ENCODE measurements around the gene DPF3.
A peak's percentile ranks its signal among the peaks of the same experiment; 100 is the strongest.

DPF3 gene

DNA sequence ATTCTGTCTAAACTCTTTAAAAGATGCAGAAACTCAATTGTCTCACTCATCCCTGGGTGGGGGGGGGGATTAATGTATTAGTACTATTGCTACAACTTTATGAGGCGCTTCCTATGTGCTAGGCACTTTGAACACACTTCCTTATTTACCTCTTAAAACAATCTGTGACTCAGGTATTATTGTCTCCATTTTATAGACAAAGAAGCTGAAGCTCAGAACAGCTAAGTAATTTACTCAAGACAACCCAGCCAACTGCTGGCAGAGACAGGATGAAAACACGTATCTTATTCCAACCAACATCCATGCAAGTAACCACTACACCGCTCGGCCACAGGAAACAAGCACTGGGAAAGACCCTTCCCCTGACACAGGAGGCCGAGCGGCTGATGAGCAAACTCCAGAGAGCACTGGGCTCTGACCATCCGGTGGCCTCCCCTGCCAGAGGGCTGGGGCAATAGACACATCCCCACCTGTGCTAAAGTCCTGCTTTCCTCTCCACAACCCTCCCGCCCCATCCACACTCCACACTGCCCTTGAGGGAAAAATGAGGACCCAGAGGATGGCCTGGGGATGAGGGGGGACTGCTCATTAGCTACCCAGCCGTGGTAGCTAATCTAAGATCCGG is 244.2 kb downstream of the DPF3 start:
- no peak for DNase-seq

DNA sequence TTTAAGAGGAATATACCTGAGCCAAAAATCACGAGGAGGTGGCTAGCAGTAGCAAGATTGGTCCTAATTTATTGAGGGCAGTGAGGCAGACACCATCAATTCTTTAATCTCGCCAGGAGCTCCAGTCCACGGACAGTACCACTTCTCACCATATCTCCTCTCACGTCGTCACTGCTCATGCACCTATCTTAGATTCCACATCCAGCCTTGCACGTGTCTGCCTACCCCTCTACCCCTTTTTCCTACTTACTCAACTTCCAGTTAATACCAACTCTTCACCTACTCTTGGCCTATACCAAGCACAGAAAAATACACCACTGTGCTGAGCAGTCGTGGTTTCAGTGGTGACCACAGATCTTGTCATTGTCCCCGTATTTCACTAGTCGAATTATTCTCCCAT is 246.1 kb downstream of the DPF3 start:
- DNase-seq, result no peak

DNA sequence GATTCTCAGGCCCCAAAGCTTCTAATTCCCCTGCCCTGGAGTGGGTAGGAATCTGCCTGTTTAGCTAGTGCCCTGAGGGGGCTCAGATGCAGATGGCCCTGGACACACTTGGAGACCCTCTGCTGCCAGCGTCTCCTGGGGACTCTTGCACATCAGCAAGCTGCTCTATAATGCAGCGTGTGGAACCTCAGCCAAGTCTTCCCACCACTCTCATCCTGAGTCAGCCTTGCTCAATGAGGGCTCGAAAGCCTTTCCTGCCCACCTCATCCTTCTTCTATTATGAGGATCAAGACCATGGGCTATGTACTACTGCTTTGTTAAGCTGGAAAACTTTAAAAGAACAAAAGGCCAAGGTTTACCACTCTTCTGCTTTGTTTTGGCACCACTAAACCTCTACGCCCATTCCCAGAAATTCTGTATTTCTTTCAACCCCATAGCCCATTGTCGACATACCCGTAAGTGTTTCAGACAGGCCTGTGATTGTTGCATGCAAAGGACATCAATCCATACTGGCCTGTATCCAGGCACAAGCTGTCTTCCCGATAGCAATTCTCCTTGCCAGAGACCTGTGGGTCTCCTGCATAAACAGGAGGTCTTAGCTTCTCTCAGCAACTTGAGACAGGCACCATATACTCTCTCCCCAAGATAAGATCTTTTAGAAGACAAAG is 246.9 kb downstream of the DPF3 start:
- no peak for DNase-seq

DNA sequence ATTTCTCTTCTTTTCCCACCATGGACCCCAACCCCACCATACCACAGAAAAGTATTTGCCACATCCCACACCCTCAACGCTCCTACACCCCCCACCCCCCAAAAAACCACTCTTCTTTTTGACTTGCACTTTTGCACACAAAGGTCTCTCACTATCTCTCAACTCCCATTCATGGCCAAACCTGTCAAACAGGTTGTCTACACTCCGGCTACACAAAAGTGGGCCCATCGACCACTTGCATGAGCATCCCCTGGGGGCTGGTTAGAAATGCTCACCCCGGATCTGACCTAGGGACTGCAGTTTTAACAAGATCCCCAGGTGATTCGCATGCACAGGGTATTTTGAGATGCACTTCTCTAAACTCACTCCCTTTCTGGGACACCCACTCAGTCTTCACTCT is 248.2 kb downstream of the DPF3 start:
- DNase-seq, result no peak

DNA sequence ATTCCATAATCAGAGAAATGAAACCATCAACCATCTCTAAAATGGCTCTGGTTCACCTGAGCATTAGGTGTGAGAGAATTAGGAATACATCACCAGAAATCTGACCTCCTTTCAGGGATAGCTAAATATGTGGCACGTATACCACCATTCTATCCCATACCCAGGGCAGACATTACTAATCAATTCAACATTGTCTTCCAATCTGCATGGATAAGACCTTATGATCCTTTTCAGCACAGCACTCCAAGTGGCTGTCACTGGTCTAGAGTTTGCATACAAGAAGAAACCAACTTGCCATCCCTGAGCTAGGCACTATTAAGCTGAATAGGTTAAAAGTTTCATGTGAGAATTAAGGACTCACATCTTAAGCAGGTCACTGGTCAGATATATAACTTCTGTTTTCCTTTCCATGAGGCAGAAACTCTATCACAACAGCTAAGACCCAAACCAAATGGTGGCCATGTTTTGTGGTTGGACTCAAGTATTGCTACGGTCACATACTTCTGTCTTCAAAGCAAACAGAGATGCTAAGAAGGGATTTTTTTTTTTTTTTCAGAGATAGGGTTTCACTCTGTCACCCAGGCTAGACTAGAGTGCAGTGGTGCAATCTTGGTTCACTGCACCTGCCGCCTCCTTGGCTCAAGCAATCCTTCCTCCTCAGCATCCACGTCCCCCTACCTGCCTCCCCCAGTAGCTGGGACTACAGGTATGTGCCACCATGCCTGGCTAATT is 249.0 kb downstream of the DPF3 start:
- DNase-seq, result no peak

DNA sequence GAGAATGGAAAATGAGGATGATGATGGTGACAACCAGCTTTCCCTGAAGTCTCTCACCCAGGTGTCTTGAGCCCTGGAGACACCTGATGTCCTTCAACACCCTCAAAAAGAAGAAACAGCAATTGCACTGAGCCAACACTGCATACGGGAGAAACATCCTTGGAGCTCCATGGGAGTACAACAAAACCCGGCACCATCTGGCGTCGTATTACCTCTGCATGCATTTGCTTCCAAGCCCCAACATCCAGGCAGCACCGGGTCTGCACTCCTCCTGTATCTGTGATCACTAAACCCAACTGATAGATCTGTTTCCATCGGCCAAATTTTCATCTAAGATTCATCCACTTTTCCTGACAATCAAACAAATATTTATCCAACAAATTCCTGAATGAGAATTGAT is 249.9 kb downstream of the DPF3 start:
- DNase-seq, result no peak

DNA sequence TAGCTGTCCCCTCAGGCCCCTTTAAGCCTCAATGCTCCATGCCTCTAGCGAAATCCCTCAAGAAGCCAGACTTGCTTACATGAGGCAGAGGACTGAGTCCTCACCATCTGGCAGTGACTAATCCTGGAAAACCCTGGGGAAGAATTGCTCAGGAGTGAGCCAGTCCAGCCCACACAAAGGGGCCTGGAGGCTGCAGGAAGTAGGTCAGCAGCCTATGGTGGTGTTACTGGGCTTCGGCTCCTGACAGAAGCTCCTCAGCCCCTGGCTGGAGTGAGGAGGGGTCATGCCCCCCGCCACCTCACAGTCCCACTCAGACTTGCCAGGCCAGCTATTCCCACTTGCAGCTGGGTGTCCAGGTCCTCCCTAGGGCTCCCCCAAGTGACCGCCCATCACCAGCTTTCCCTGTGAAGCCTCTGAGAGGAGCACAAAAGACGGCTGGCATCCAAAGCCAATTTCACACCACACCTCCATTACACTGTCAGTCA is 250.5 kb downstream of the DPF3 start:
- peak in 10 of 56 donors; percentile 3 to 43 (median 14) for DNase-seq

DNA sequence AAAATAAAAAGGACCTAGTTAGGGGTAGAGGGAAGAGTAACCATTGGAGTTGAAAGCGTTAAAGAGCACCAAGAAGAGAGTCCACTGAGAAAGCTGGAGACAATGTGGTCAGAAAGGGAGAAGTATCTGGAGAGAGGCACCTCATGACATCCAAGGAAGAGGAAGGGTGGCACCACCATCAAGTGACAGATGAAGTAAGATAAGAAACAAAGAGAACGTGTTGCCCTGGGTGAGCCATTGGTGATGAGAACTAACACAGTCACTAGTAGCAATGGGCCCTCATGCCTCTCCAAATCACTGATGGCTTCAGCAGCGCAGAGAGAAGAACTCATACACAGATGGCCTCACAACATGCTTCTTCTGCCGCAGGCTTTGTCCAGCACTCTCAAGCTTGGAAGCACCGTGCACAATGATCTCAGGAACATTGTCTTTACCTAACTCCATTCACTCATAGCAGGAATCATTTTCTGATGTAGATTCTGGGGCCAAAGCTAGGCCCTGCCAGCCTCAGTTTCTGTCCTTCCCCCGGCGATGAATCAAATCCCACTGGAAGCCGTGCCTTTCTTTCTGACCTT is 252.9 kb downstream of the DPF3 start:
- no peak for DNase-seq

DNA sequence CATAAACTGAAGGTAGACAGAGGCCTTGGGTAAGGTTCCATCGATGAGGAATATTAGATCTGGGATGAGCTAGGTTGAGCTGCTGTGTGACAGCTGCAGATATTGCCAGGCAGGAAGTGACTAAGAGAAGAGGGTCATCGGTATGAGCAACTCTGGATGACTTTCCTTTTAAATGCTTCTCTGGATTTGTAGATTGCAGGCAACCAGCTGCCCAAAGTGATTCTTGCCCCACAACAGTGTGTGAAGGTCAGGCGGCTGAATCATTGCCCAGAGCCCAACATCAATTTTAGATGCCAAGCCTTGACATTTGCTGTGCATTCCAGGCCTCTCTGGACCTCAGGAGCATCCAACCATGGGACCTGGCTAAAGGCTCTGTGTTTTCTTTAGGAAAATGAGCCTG is 255.9 kb downstream of the DPF3 start:
- no peak for DNase-seq

DNA sequence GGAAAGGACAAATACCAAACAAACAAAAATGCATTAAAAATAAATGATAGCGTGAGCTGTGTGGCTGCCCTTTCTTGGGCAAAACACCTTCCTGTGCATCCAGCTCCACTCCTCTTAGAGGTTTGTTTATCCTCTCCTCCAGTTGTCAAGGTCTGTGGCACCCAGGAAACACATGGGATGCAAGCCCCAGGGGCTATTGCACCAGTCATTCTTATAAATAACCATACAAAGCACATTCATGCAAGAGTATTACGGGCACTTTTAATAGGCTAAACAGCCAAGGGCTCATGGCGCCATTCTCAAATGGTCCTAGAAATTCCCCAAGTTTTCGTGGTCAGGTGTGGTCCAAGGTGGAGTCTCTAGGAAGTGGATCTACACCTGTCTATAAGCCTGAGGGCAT is 257.0 kb downstream of the DPF3 start:
- DNase-seq, result no peak

DNA sequence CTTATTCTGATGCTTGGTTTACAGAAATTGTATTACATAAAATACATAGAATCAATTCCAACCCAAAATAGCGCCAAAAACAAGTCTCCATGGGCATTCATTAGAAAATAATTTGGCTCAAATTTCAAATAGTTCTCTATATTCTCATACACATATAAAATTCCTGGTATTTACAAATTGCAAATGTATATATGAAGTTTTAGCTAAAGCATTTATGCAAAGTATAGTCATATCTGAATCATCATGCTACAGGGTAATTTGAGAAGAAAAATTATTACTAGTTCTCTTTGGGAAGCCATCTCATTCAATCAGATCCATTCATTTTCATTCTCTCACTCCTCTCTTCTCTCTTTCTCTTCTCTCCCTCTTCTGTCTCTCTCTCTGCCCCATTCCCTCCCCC is 257.8 kb downstream of the DPF3 start:
- DNase-seq, result no peak

DNA sequence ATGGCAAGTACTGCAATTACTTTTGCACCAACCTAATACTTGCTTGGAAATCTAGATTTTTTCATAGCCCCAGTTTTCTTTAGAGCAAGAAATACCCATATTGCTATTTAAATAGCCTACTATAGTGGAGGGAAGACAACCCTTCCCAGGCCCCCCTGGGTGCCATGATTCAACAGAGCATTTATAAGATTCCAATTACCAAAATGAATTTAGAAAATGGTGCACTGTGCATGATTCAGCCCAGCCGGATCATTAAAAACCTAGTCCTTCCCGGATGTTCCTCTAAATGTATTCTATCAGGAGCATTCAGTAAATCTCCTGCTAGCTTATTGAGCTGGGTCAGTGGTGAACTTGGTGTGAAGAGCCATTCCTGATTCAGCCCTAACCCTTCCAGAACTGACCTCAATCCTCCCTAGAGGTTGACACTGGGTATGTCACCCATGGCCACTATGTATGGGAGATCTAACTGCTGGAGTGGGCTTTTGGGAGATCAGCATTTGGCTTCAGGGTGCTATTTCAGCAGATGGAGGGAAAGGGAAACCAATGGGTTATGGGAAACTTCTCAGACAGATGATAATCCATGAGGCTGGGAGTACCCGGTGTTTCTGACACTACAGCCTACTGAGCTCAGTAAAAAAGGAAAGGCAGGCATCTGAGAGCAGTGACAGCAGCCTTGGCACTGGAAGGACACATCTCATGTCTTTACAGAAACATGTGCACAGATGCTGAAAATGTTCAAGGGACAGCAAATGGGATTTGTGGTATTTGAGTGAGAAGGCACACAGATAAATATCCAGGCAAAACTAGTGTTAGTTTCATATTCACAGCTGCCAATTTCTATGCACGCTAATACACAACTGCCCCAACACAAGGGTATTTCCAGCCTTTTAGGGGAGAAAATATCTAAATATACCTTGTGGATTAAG is 258.9 kb downstream of the DPF3 start:
- no peak for DNase-seq

DNA sequence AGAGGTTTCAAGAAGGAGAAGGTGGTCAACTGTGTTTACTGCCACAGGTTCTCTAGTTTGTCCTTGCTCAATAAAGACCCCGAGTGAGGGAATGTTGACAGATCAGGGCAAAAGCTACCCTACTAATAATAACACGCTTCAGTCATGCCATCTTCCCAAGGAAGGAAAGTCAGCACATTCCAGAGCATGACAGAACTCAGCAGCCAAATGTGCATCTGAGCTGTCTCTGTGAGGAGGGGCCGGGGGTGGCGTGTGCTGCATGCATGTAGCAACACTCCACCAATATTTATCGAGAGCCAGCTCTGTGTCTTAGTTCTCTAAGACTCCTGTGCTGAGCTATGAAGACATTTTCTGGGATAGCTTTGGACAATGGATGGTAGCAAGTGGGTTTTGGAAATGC is 260.4 kb downstream of the DPF3 start:
- no peak for DNase-seq

DNA sequence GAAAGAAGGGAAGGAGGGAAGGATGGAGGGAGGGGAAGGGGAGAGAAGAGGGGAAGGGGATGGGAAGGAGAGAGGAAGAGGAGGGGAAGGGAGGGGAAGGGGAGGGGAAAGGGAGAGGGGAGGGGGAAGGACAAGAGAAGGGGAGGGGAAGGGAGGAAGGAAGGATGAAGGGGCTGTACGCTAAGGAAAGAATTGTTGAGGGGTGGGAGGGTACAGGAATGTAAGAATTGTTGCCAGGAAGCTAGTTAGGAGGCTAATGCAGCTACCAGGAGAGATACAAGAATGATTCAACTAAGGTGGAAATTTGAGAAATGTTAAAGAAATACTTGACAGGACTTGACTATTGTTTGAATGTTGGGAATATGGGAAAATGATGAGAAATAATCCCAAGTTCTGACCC is 261.2 kb downstream of the DPF3 start:
- DNase-seq, result no peak

DNA sequence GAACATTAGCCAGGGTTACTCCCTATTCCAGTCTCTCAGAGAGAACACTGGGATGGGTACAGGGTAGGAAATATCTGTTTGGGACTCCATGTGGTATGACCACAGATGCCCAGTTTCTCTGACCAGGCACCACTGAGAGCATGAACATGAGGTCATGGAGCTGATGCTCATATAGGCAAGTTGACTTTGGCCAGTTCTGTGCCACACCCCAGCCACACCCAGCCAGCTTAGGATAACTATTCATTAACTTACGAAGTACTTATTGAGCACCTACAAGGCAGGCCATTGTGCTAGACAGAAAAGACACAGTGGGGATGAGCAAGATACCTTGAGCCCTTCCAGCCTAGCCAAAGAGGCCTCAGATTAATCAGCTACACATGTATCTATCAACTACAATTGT is 262.5 kb downstream of the DPF3 start:
- no peak for DNase-seq

DNA sequence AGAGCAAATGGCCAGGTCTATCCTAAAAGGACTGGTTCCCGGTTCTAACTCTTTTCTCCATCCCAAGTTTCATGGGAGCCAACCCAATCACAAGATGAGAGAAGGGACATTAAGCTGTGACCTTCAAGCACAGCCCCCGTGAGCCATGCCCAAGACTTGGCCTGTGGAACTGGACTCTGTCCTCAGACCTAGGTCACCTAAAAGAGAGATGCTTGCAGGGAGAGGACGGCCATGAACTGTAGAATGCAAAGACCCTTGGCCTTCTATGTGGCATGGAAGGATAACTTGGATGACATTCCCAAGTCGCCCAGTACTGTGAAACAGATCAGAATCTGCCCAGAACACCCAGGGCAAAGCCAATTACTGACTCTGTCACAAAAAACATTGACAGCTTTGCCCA is 263.5 kb downstream of the DPF3 start:
- no peak for DNase-seq

DNA sequence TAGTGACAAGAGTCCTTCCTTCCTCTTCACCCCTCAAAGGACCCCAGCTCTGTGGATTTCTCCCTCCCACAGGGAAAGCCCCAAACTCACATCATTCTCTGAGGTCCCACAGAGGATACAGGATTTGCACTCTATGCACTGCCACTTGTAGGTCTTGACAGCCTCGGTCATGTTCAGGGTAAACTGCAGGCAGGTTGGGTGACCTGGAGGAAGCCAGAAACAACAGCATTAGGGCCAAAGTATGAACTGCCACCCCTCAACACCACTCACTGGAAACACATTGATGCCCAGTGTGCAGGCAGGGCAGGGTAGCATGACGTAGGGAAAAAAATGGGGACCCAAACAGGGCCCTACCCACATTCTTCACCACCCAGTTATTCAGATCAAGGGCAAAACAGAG is 264.4 kb downstream of the DPF3 start:
- no peak for DNase-seq

DNA sequence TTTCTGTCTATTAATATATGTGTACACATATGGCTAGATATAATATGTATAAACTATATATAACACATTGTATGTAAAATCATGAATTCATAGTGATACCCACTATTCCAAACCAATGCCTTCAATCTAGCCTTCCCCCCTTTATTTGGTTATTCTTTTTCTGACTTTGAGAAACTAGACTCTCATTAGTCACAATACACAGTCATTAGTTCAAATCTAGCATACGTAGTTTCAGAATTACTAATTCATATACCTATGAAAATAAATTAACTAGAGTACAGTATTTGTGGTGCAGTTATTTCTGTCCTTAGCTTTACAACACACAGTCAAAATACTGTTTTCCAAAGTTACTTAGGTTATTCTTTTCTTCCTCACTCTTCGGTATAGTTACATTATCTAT is 268.2 kb downstream of the DPF3 start:
- no peak for DNase-seq

DNA sequence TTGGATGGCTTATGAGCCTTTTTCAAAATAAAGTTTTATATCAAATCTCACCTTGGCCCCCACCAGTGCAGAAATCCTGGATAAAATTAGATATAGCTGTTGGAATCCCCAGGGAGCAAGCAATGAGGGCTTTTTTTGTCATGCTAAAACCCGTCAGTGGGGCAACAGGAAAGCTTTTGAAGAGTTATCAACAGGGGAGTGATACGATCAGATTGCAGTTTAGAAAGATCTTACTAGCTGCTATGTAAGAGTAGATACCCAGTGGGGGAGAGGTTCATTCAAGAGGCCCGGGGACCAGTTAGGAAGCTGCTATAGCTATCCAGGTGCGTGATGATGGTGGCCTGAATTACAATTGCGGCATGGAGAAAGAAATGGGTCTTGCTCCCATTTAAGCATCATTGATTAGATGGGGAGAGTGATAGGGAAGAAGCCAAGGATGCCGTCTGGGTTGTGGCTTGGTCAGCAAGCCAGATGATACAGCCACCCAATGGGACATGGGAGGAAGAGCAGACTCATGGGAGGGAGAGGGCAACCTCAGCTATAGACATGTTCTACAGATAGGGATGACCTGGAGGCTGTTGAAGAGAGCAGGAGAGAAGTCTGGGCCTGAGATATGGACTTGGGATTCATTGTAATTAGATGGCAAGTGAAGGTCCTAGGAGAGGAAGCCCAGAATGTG is 272.4 kb downstream of the DPF3 start:
- DNase-seq, result no peak

DNA sequence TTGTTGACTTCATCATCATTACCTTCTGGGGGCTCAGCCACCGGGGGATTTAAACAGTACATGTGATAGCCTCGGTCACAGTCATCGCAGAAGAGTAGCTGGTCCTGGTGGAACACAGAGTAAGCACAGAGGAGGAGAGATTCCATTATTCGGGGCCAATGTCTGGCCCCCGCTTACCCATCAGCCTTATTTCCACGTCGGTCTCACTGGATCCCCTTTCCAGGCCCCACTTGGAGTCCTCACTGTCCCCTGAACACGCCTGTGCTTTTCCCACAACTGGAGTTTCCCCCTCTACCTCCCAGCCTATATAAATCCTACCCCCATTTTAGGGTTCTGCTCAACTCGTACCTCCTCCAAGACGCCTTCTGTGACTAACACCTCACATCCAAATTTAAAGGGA is 274.0 kb downstream of the DPF3 start:
- DNase-seq, result no peak

DNA sequence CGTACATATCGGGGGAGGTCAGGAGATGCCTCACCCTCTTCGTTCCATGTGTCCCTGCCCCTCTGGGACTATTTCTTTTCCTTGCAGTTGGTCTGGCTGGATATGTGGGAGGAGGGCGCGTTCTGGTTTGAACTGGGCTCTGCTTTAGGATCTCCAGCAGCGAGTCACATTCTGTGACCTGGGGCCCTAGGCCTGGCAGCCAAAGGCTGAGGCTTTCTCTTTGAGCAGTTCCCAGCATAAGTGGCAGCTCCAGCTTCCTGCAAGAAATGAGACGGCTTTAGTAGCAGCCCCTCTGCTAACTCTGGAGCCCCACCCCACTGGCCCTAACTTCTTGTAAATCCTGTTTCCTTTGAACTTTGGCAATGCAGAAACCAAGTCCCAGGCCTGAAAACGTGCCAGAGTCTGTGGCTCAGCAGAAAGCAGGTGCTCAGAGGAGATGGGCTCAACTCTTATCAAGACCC is 274.8 kb downstream of the DPF3 start:
- no peak for DNase-seq
